GM19468 (cell line): ENCODE measurements around the gene HSD17B3.
"Not testable (repeated sequence)": the region's sequence is repeated elsewhere in the genome, so short reads cannot be mapped to it uniquely, and the experiment has no call there.

ENCODE experiments used
- ATAC-seq: cut with Tn5 transposase; IDR thresholded peaks from one replicate; pipeline ENCODE4 v1.9.1; 2021; ENCODE audit warnings: mild to moderate bottlenecking, moderate library complexity, moderate number of reproducible peaks; ENCODE audit not compliant: unreplicated experiment; ENCODE audit errors: extremely low read depth

The HSD17B3 gene

DNA sequence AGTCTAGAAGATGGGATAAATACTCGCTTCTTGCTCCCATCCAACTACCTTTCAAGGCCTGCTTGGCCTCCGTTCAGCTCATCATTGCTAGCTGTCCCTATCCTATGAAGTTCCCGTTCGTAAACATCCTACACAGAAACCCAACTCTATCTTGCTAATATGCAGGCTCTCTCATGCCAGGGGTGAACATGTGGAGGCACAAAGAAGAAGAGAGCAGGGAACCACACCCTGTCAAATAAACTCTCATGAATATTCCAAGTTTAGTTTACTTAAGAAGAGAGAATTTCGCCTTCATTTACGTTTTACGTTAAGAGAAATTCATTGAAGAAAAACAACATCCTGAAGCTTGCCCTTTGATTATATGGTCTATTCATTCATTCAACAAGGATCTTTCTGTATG lies 7.9 kb upstream of the HSD17B3 start:
- ATAC-seq: no peak

DNA sequence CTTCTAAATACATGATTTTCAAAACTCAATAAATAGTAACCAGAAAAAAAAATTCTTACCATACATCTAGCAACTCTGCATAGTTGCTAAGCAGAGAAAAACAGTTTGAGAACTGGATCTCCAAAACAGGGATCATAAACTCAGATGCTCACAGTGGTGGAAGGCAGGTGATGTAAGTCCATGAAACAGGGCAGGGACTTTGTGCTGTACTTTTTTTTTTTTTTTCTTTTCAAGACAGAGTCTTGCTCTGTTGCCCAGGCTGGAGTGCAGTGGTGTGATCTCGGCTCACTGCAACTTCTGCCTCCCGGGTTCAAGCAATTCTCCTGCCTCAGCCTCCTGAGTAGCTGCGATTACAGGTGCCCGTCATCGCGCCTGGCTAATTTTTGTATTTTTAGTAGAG lies 5.0 kb upstream of the HSD17B3 start:
- ATAC-seq: not testable (repeated sequence)

DNA sequence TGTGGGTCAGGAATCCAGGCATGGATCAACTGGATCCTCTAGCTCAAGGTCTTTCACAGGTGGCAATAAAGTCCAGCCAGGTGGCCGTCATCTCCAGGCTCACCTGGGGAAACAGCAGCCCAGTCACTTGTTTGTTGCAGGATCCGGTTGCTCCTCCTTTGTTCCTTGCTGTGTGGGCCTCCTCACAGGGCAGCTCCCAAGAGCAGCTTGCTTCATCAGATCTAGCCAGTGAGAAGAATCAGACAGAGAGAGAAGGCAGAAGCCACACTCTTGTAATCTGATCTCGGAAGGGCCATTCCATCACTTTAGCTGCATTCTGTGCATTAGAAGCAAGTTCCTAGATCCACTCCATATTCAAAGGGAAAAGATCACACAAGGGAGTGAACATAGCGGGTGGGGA lies 3.2 kb upstream of the HSD17B3 start:
- no peak for ATAC-seq

DNA sequence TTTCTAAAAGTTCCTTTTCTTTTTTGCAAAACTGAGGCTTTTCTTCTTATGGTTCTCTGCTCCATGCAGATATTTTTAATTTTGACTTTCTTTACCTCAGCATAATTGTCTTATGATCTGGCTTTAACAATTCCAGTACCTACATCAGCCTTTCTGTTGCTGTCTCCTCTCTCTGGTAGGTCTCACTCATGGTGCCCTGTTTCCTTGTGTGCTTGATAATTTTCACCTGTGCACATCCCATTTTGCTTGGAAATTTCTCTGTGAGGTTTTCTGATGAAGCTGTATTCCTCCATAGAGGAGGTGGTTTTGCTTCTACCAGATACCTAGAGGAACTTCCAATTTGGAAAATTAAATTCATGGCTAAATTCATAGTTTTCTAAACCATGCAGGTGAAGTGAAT lies 2.3 kb upstream of the HSD17B3 start:
- no peak for ATAC-seq

DNA sequence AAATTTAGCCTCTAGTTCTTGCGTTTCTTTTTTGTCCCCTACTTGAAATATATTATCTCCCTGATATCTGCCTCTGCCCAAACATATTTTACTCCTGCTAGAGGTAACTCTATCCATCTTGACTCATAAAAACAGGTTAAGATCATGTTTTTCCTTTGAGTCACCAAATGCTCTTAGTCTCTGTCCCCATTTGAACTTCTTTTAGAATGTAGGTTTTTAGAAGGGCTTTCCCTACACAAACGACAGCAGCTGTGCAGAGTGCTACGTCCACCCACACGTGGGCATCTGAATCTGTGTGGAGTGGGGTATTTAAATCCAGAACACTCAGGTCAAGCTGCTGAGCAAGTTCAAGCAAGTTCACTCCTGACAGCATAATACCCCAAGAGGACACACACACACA lies 2.2 kb downstream of the HSD17B3 start:
- ATAC-seq: no peak

DNA sequence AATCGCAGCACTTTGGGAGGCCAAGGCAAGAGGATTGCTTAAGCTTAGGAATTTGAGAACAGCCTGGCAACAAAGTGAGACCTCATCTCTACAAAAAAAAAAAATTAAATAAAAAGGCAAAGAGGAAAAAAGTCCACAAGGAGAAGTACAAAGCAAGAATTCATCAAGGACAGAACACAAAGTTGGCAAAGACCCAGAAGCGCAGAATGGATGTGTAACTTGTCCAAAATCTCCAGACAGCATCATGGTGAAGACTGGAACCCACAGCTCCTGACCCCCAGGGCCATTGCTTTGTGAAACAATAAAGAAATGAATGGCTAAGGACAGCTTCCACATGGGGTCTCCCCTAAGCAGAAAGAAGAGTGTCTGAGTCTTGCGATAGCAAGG lies 7.8 kb downstream of the HSD17B3 start:
- no peak for ATAC-seq

DNA sequence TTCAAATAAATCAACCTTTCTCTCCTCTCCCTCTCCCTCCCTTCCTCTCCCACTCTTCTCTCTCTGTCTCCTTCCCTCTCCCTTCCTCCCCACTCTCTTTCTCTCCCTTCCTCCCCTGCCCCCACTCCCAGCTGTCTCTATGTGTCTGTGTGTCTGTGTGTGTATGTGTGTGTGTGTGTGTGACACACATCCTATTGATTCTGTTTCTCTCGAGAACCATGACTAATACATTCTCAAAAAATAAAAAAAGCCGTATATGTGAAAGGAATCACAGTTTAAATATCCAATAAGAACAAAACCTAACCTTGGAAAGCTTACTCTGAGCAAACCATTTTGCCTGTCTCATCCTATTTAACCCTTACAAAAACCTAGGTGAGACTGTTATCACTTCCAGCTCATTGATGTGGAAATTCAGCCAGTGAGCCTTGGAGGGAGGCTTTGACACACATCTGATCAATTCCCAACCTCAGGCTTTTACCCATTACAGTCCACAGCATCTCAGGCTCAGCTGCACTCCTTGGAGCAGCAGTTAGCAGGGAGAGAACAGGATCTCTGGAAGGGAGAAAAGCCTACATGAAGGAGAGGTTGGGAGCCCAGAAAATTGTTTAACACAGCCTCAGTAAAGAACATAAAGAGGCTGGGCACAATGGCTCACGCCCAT lies 8.3 kb downstream of the HSD17B3 start:
- no peak for ATAC-seq

DNA sequence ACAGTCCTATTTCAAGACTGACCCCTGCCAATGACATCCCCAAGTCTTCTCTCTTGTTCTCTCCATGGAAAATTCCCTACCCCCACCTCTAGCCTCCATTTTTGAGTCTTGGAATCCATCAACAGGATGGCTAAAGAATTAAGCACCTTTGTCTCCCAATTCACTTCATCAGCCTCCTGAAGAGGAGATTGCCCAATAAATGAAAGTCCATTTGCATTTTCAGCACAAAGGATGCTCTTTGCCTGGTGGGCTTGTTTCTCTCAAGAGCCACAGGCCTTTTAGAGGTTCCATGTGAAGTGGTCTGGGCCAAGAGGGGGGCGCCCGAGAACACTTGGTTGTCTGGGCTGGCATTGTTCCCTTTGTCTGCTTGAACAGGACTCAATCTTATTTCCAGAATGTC lies 12.6 kb downstream of the HSD17B3 start:
- ATAC-seq: no peak

DNA sequence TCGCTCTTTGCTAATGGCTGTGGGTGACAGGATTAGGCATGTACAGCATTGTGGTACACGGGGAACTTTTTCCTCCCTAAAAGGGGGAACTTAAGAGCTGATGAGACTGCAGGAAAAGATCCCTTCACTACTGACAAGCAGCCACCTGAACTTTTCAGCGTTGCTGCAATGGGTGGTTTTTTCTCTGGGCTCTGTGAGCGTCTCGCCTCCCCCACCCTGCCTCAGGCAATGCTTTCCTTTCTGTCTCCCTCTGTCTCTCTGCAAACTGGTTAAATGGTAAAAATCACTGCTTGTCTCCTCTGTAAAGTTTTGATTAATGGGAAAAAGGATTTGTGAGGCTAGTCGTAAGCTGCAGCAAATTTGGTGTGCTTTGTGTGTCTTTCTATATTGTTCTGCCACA lies 20.3 kb downstream of the HSD17B3 start:
- no peak for ATAC-seq

DNA sequence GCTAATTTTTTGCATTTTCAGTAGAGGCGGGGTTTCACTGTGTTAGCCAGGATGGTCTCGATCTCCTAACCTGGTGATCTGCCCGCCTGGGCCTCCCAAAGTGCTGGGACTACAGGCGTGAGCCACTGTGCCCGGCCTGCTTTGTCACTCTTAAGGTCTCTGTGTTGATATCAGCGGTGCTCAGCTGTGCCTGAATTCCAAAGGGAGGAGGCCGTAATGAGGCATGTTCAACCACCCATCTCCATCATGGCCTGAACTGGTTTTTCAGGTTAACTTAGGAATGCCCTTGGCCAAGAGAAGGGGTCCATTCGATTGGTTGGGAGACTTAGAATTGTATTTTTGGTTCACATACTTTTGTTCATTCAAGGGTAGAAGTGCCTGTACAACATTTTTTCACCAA lies 22.0 kb downstream of the HSD17B3 start:
- ATAC-seq: no peak

DNA sequence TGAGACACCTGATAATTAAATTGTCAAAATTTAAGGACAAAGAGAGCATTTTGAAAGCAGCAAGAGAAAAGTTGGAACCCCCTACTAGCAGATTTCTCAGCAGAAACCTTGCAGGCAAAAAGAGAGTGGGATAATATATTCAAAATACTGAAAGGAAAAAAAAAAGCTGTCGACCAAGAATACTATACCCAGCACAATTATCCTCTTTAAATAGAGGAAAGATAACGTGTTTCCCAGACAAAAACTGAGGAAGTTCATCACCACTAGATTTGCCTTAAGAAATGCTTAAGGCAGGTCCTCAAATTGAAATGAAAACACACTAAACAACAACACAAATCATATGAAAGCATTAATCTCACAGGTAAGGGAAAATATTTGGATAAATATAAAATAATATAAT lies 27.0 kb downstream of the HSD17B3 start:
- ATAC-seq: no peak

DNA sequence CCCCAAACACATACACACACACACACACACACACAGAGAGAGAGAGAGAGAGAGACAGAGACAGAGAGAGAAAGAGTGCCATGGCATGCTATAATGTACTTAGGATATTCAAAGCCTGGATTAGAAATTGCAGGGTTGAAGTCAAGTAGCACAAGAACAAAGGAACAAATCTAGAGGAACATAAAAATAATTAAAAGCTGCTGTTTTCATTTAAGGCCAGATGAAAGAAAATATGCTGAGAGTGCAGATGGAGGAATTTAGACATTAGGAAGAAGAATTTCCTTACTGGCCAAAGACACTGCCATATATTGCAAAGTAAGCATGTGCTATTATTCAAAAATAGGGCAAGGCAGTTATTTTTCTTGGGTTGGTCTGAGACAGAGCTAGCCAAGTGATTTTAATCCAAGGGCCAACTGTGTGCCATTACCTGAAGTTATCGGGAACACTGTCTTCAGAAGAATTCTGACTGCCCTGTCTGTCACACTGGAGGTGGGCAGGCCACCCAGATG lies 31.7 kb downstream of the HSD17B3 start:
- no peak for ATAC-seq

DNA sequence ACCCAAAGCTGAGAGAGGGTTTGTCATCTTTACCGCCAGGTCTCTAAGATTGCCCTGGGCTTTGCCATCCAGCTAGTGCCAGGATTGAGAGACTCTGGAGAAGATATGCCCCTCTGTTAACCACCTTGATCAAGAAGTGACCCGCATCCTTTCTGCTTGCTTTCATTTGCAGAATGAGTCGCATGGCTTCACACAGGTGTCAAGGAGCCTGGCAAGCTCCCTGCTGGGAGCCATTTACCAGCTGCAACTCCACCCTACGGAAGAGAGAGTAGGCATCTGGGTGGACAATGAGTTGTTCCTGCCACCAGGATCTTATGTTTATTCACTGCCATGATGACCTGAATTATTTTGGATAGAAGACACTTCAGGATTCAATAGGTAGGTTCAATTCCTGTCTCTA lies 43.0 kb downstream of the HSD17B3 start:
- ATAC-seq: no peak

DNA sequence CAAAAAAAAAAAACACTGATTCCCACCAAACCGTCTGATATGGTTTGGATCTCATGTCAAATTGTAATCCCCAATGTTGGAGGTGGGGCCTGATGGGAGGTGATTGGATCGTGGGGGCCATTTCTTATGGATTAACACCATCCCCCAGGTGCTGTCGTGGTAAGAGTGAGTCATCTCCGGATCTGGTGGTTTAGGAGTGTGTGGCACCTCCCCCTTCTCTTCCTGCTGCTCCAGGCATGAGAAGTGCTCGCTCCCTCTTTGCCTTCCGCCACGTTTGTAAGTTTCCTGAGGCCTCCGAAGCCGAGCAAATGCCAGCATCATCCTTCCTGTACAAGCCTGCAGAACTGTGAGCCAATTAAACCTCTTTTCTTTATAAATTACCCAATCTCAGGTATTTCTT lies 45.2 kb downstream of the HSD17B3 start:
- no peak for ATAC-seq

DNA sequence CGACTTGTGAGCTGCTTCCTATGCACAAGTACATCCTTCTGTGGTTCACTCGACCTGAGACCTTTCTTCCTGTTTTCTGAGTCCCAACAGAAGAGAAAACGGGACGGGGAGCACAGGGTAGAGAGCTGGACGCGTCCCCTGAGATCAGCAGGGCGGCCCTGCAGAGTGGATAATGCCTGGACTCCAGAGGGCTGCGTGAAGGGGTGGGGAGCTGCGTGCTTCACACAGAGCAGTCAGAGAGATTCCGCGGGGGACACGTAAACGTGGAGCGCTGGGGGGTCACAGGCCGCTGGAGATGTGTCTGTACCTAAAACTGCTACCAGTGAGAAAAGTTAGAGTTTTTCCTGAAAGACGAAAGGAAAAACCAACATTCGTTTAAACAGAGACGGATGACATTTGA lies 46.3 kb downstream of the HSD17B3 start:
- no peak for ATAC-seq

DNA sequence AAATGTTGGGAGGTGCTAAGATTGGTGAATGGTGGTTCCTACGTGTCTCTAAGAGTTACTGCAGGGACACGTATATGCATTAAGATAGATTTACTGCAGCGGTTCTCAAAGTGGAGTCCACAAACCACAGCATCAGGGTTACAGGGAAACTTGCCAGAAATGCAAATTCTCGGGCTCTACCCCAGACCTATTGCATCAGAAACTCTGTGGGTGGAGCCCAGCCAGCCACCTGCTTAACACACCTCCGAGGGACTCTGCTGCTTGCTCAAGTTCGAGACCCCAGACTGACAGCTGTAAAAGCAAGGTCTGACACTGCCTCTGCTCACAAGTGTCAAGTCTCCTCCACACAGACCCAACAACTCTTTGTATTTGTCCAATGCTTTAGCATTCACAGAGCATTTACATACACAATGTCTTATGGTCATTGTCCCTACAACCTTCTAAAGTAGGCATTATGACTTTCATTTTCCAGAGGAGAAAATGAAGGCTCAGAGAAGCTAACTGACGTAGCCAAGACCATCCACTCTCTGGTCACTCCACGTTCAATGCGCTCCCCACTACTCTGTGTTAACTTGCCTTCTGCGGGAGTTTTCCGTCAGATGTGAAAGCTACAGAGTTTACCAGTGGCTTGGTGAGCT lies 48.8 kb downstream of the HSD17B3 start:
- ATAC-seq: no peak

DNA sequence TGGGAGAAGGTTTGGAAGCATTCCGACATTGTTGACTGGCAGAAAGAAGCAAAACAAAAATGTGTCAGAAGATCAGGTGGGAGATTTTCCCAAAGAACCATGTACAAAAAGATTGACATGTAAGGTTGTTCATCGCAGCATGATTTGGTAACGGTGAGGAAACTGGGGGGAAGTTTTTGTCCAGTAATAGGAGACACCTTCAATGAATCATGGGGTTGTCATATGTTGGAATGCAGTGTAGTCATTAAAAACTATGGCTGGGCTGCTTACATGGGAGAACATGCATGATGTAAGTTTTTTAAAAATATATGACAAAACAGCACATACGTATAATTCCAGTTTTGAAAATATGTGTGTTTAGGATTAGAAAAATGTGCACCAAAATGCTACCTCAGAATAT lies 50.5 kb downstream of the HSD17B3 start:
- no peak for ATAC-seq

DNA sequence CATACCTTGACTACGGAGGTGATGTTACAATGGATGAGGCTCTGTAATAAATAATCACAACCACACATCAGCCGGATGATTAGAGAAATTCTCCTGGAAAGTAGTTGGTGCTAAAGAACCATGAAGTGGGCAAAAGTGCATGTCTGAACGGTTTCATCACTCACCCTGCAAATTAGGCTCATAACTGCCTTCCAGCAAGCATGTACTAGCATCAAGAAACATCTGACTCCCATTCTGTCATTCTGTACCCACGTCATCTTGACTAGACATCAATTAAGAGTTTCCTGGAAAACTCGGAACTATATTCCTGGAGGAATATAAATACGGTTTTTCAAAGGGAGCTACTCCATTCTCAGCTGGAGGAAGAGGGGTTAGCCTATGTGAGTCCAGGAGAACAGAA lies 52.2 kb downstream of the HSD17B3 start:
- ATAC-seq: no peak

DNA sequence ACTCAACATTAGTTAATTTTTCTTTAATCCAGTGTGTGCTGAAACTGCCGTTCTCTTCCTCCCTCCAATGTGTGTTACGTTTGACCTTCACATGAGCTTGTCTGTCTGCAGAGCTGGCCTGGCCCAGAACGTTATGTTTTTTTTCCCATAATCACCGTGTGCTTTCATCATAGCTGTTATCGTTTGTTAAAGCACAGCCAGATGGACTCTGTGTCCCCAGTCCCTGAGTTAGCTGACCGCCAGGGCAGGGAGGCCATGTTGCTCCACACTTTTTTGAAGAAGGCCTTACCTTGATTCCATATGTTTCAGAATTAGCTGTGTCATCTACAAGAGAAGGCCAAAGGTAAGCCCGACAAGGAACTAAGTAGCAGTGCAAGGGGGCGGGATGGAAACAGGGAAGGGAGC lies 55.7 kb downstream of the HSD17B3 start:
- no peak for ATAC-seq

DNA sequence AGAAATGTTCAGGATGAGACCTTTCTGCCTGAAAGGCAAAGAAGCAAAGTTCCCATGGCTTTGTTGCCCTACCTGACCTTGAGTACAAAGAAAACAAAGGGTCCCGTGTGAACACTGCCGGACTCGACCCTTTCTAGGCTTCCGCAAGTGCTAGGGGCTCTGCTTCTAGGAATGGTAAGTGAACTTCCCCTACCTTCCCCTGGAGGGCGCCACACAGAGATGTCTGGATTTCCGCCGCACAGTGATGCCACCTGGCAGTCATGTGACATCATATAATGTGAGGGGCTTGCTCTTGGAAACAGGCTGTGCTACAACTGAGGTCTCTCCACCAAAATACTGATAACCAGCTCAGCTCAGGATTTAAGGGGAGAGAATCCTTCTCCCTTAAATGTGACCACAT lies 56.6 kb downstream of the HSD17B3 start:
- no peak for ATAC-seq

DNA sequence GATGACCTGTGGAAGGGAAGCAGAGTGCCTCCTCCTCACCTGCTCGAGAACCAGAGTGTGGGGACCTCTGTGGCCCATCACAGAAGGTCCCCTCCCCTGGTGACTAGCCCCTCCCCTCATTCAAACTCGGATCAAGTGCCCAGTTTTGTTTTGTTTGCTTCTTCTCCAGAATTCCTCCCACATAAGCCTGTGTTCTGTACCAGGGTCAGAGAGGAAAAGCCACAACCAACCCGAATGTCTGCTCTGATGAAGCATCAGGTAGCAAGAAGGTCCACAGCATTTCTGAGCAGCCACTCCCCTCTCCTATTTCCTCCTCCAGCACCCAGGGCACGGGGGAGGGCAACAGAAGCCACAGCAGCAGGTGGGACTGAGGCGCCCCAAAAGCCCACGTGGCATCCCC lies 58.2 kb downstream of the HSD17B3 start:
- no peak for ATAC-seq

DNA sequence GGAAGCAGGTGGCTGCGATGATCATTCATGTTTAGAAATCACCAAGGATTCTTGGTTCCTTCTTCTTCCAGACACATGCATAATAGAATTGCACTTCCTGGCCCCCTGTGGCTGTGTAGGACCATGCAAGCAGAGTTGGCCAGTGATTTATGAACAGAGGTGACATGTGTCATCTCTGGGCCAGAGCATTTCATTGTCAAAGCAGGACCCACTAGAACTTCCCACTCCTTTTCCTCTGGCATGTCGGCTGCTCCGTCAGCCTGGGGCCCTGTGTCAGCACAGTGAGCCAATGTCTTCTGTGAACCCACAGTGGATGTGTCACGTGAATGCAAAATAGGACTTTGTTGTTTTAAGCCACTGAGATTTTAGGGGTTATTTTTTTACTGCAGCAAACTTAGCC lies 59.2 kb downstream of the HSD17B3 start:
- ATAC-seq: no peak
